Kidney (tissue), 14 donors: ENCODE results near the gene TPI1. TPM values are rescaled to one million over a fixed set of nuclear protein-coding genes. Genes with fewer than 3 reads are reported as not detected.
"Not testable (repeated sequence)": the region's sequence is repeated elsewhere in the genome, so short reads cannot be mapped to it uniquely, and the experiment has no call there.

ENCODE experiments used
- DNase-seq, 5 donors: peaks; one replicate each; pipeline ENCODE4 v3.0.0-alpha.2; 2013 to 2020
- FAIRE-seq: peaks from 2 replicates; lab custom pipeline; 2012; peaks lifted over from hg19 to GRCh38; lab: Jason Lieb, UNC
- H3K27ac ChIP-seq, 2 donors: one replicate each; pipeline ENCODE4 v1.7.0; 2013; ENCODE audit warnings: low read depth in 2 of 2, low read length in 2 of 2, inconsistent platforms in 1 of 2
- H3K27me3 ChIP-seq: one replicate; pipeline ENCODE4 v1.7.1; 2013; ENCODE audit warnings: low read length, inconsistent platforms; ENCODE audit not compliant: control insufficient read depth, insufficient read depth
- H3K36me3 ChIP-seq, 3 donors: one replicate each; pipeline versions ENCODE4 v1.7.0 to v1.7.1; 2013; ENCODE audit warnings: low read length in 3 of 3, control low read depth in 1 of 3, inconsistent platforms in 1 of 3; ENCODE audit not compliant: insufficient read depth in 3 of 3, control insufficient read depth in 2 of 3
- H3K4me1 ChIP-seq, 3 donors: one replicate each; pipeline versions ENCODE4 v1.7.0 to v1.7.1; 2013; ENCODE audit warnings: low read length in 3 of 3, inconsistent platforms in 1 of 3, low read depth in 1 of 3; ENCODE audit not compliant: control insufficient read depth in 2 of 3, insufficient read depth in 2 of 3
- H3K4me3 ChIP-seq, 3 donors: one replicate each; pipeline versions ENCODE4 v1.7.0 to v1.8.1; 2013; ENCODE audit warnings: low read length in 3 of 3, control low read depth in 1 of 3, inconsistent platforms in 1 of 3
- H3K9ac ChIP-seq, 3 donors: one replicate each; pipeline versions ENCODE4 v1.7.0 to v1.7.1; 2013; ENCODE audit warnings: low read length in 3 of 3, control low read depth in 1 of 3, inconsistent platforms in 1 of 3
- H3K9me3 ChIP-seq, 3 donors: one replicate each; pipeline versions ENCODE4 v1.7.0 to v1.7.1; 2013; ENCODE audit warnings: low read length in 3 of 3, control low read depth in 1 of 3, inconsistent platforms in 1 of 3; ENCODE audit not compliant: control insufficient read depth in 2 of 3, insufficient read depth in 1 of 3
- intact Hi-C: fragments of 100-400 bp; cut with DNase I; formaldehyde crosslinking; loops from one replicate; pipeline ENCODE4 v1.11.1; 2022
- polyA plus RNA-seq: library from polyadenylated mRNA; stranded (reverse); fragments of 350-450 nt; fragmentation: Illumina TruSeq; extraction: RNeasy Lipid Tissue Mini Kit (QIAGEN cat#74804); gene quantifications from one replicate; pipeline ENCODE4 v1.2.3, GENCODE V29; 2014; ENCODE audit warnings: low read depth, low replicate concordance; ENCODE audit not compliant: insufficient read depth
- total RNA-seq: library from RNA; stranded (reverse); fragmentation: NEBNext Ultra II Directional; extraction: Animal tissue kit (Norgen Biotek cat#: 25700); gene quantifications from one replicate; pipeline ENCODE4 v1.2.1, GENCODE V29; 2021
- TF ChIP-seq, protein P1 (sequence below): IDR thresholded peaks from 3 replicates; pipeline ENCODE4 v1.5.1; 2012; ENCODE audit warnings: mild to moderate bottlenecking, moderate library complexity, borderline replicate concordance; ENCODE audit not compliant: insufficient read depth; ENCODE audit errors: extremely low read depth
- donor health status: control.
- donor health status: control.
- donor health status: control.
- donor health status: control.
- donor health status: control.
- donor health status: DM: yes; HTN: yes; CAD: no.
- donor health status: Normal renal cell carcinoma (clear cell type).

Gene TPI1
- total and polyA plus RNA-seq, 2 donors from 2014 or later, result 437 to 1,220 TPM

GRCh38 chr12:6861391-6861790, 5.9 kb upstream of the TPI1 start:
- peaks cover 12 to 72% (median 46%) of the 10 kb centered on the region in 3 donors for H3K36me3 ChIP-seq
- intact Hi-C loops, result no loop called here
- no peak overlapping the region for H3K4me3 ChIP-seq
- peak in 1 of 5 donors; percentile 59 for DNase-seq
- H3K9ac ChIP-seq, result no peak overlapping the region
- TF ChIP-seq, protein P1, sequence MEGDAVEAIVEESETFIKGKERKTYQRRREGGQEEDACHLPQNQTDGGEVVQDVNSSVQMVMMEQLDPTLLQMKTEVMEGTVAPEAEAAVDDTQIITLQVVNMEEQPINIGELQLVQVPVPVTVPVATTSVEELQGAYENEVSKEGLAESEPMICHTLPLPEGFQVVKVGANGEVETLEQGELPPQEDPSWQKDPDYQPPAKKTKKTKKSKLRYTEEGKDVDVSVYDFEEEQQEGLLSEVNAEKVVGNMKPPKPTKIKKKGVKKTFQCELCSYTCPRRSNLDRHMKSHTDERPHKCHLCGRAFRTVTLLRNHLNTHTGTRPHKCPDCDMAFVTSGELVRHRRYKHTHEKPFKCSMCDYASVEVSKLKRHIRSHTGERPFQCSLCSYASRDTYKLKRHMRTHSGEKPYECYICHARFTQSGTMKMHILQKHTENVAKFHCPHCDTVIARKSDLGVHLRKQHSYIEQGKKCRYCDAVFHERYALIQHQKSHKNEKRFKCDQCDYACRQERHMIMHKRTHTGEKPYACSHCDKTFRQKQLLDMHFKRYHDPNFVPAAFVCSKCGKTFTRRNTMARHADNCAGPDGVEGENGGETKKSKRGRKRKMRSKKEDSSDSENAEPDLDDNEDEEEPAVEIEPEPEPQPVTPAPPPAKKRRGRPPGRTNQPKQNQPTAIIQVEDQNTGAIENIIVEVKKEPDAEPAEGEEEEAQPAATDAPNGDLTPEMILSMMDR, result no peak
- H3K9me3 ChIP-seq, result no peaks in the 10 kb centered on the region
- H3K4me1 ChIP-seq, result no peaks in the 10 kb centered on the region
- H3K27me3 ChIP-seq, result no peaks in the 10 kb centered on the region
- no peak overlapping the region for H3K27ac ChIP-seq
- FAIRE-seq, result no peak

- H3K27ac ChIP-seq, result no peak overlapping the region
- peaks cover 0 to 5% (median 0%) of the 10 kb centered on the region in 3 donors for H3K4me1 ChIP-seq
- H3K27me3 ChIP-seq, result no peaks in the 10 kb centered on the region
- H3K4me3 ChIP-seq, result no peak overlapping the region
- TF ChIP-seq, protein P1, result no peak
- FAIRE-seq, result no peak
- peak in 1 of 5 donors; percentile 59 for DNase-seq
- H3K36me3 ChIP-seq, result peaks cover 6 to 56% (median 34%) of the 10 kb centered on the region in 3 donors
- H3K9me3 ChIP-seq, result no peaks in the 10 kb centered on the region
- H3K9ac ChIP-seq, result no peak overlapping the region
- intact Hi-C loops, result no loop called here
Observed at GRCh38 chr12:6863033-6863432, 4.3 kb upstream of the TPI1 start.

GRCh38 chr12:6863586-6864321, 3.6 kb upstream of the TPI1 start:
- Histone ChIP-seq H3K9ac (no peak overlapping the region), H3K27me3 (no peaks in the 10 kb centered on the region), H3K4me3 (no peak overlapping the region), H3K27ac (no peak overlapping the region), H3K36me3 (peaks cover 4 to 49% (median 30%) of the 10 kb centered on the region in 3 donors), H3K4me1 (peaks cover 0 to 10% (median 1%) of the 10 kb centered on the region in 3 donors), H3K9me3 (no peaks in the 10 kb centered on the region)
- intact Hi-C loops, result no loop called here
- TF ChIP-seq, protein P1, result no peak
- no peak for FAIRE-seq
- DNase-seq, result peak in 1 of 5 donors; percentile 74

DNA sequence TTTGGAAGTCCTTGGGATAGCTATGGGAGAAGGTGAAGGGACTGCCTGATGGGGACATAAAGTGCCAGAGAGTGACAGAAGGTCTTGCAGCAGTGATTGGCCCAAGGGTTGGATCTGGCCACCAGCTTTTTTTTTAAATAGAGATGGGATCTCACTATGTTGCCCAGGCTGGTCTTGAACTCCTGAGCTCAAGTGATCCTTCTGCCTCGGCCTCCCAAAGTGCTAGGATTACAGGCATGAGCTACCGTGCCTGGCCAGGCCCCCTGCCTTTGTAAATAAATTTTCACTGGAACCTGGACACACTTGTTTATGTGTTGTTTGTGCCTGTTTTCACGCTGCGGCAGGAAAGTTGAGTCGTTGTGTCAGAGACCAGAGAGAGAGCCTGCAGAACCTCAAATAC, 2.0 kb upstream of the TPI1 start:
- H3K4me3 ChIP-seq, H3K27ac ChIP-seq, H3K9me3 ChIP-seq, FAIRE-seq, intact Hi-C loops, H3K9ac ChIP-seq, H3K27me3 ChIP-seq: not testable (repeated sequence)
- Histone ChIP-seq H3K4me1 (peaks cover 0 to 23% (median 10%) of the 10 kb centered on the region in 3 donors), H3K36me3 (peaks cover 9 to 46% (median 29%) of the 10 kb centered on the region in 3 donors)
- DNase-seq, result peak in 1 of 5 donors; percentile 25
